Liver (tissue), 3 donors: Measurements from ENCODE around the gene FAM181B.

Source experiments
- CTCF ChIP-seq: fragments of 150-350 bp; IDR thresholded peaks from 2 replicates; pipeline ENCODE4 v1.5.1; 2017; ENCODE audit warnings: improper control_type of control experiment, low read depth, low read length; ENCODE audit not compliant: missing input control
- GABPA ChIP-seq, 2 donors: IDR thresholded peaks in 1 of 2; conservative IDR thresholded peaks in 1 of 2; 2 replicates each; pipeline ENCODE4 v1.6.1; 2016; ENCODE audit warnings: antibody characterized with exemption in 2 of 2, mild to moderate bottlenecking in 1 of 2, moderate library complexity in 1 of 2
- JUND ChIP-seq, 2 donors: IDR thresholded peaks; 2 replicates each; pipeline ENCODE4 v1.6.1; 2016; ENCODE audit warnings: antibody characterized with exemption in 2 of 2
- RAD21 ChIP-seq, 2 donors: IDR thresholded peaks; 2 replicates each; pipeline ENCODE4 v1.6.1; 2016; ENCODE audit warnings: antibody characterized with exemption in 2 of 2, mild to moderate bottlenecking in 2 of 2
- TF ChIP-seq, protein P1 (sequence below): IDR thresholded peaks from 2 replicates; pipeline ENCODE4 v1.6.1; 2016; ENCODE audit warnings: antibody characterized with exemption, mild to moderate bottlenecking
- TF ChIP-seq, protein P2 (sequence below): IDR thresholded peaks from 2 replicates; pipeline ENCODE4 v1.6.1; 2016; ENCODE audit warnings: antibody characterized with exemption
- donor health status: healthy.
- donor health status: healthy.

DNA sequence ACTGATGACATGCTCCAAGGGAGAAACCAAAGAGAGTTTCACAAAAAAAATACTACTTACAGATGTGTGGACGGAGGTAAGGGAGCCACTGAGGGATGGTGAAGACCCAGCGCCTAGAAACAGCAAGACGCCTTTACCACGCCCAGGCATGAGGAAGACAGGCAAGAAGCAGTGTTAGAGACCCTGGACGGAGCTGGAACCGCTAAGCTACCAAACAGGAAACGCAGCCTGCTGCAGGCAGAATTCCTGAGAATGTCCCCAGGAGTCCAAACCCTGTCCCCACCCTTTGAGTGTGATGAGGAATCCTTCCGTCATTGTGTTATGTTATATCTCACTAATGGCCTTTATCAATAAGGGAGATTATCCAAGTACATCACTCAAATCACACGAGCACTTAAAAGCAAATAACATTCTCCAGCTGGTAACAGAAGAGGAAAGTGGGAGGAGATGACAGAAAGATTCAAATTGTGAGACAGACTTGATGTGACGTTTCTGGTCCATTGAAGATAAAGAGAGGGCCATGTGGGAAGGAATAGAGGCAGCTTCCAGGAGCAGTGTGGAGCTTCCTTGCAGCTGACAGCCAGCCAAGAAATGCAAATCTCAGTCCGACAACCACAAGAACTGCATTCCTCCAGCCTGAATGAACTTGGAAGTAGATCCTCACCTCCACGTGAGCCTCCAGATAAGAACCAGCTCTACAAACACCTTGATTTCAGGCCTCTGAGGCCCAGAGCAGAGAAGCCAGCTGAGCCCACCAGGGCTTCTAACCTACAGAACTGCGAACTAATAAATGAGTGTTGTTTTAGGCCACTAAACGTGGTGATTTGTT lies 19.1 kb downstream of the FAM181B start:
- TF ChIP-seq CTCF (no peak), GABPA (IDR thresholded peaks at IDR 0.05 in 1 of 2, conservative IDR thresholded peaks at IDR 0.05 in 1 of 2) (no peak), RAD21 (IDR thresholded peaks at IDR 0.05) (no peak), JUND (IDR thresholded peaks at IDR 0.05) (no peak)
- TF ChIP-seq, protein P1, sequence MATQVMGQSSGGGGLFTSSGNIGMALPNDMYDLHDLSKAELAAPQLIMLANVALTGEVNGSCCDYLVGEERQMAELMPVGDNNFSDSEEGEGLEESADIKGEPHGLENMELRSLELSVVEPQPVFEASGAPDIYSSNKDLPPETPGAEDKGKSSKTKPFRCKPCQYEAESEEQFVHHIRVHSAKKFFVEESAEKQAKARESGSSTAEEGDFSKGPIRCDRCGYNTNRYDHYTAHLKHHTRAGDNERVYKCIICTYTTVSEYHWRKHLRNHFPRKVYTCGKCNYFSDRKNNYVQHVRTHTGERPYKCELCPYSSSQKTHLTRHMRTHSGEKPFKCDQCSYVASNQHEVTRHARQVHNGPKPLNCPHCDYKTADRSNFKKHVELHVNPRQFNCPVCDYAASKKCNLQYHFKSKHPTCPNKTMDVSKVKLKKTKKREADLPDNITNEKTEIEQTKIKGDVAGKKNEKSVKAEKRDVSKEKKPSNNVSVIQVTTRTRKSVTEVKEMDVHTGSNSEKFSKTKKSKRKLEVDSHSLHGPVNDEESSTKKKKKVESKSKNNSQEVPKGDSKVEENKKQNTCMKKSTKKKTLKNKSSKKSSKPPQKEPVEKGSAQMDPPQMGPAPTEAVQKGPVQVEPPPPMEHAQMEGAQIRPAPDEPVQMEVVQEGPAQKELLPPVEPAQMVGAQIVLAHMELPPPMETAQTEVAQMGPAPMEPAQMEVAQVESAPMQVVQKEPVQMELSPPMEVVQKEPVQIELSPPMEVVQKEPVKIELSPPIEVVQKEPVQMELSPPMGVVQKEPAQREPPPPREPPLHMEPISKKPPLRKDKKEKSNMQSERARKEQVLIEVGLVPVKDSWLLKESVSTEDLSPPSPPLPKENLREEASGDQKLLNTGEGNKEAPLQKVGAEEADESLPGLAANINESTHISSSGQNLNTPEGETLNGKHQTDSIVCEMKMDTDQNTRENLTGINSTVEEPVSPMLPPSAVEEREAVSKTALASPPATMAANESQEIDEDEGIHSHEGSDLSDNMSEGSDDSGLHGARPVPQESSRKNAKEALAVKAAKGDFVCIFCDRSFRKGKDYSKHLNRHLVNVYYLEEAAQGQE = no peak
- TF ChIP-seq, protein P2, sequence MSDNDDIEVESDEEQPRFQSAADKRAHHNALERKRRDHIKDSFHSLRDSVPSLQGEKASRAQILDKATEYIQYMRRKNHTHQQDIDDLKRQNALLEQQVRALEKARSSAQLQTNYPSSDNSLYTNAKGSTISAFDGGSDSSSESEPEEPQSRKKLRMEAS = no peak
